RWPE1 (cell line): Measurements from ENCODE around the gene MBNL2.

ENCODE experiments used
- CTCF ChIA-PET: fragments of 350-600 bp; sonication (Branson Sonifier 250); formaldehyde crosslinking; extraction: SDS; loops from one replicate; lab custom pipeline; 2021; lab: Yijun Ruan, JAX
- POLR2A ChIA-PET: fragments of 400-600 bp; formaldehyde crosslinking; extraction: SDS; loops from one replicate; lab custom pipeline; 2020; ENCODE audit warnings: antibody characterized with exemption; ENCODE audit not compliant: low non-redundant PET; lab: Yijun Ruan, JAX
- DNase-seq: peaks from one replicate; pipeline ENCODE4 v3.0.0; 2012; ENCODE audit warnings: low spot score
- H3K27ac ChIP-seq: fragments of 450-650 bp; 2 replicates; pipeline ENCODE4 v1.5.1; 2017
- TF ChIP-seq, protein P1 (sequence below): fragments of 450-650 bp; conservative IDR thresholded peaks from 2 replicates; pipeline ENCODE4 v1.5.1; 2017; ENCODE audit warnings: low read depth, mild to moderate bottlenecking

Gene MBNL2

DNA sequence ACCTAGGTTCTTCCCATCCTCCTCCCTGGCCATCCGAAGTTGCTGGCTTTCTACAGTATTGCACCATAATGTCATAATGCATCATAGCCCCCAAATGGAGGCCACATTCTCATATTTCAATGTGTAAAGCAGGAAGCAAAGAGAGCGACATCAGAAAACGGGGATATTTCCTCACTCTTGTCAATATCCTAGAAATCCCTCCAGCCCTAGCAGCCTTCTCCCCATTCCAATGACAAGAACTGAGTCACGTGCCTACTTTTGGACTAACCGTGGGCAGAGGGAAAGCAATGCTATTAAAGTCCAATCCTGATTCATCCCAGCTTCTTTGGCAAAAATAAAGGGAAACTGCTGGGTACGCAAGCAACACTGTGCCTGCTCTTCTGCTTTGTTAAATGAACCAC is 207.5 kb downstream of the MBNL2 start:
- ChIA-PET CTCF (no interaction called here), POLR2A (no interaction called here)
- no peak overlapping the region for H3K27ac ChIP-seq
- no peak for DNase-seq
- TF ChIP-seq, protein P1, sequence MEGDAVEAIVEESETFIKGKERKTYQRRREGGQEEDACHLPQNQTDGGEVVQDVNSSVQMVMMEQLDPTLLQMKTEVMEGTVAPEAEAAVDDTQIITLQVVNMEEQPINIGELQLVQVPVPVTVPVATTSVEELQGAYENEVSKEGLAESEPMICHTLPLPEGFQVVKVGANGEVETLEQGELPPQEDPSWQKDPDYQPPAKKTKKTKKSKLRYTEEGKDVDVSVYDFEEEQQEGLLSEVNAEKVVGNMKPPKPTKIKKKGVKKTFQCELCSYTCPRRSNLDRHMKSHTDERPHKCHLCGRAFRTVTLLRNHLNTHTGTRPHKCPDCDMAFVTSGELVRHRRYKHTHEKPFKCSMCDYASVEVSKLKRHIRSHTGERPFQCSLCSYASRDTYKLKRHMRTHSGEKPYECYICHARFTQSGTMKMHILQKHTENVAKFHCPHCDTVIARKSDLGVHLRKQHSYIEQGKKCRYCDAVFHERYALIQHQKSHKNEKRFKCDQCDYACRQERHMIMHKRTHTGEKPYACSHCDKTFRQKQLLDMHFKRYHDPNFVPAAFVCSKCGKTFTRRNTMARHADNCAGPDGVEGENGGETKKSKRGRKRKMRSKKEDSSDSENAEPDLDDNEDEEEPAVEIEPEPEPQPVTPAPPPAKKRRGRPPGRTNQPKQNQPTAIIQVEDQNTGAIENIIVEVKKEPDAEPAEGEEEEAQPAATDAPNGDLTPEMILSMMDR: no peak

DNA sequence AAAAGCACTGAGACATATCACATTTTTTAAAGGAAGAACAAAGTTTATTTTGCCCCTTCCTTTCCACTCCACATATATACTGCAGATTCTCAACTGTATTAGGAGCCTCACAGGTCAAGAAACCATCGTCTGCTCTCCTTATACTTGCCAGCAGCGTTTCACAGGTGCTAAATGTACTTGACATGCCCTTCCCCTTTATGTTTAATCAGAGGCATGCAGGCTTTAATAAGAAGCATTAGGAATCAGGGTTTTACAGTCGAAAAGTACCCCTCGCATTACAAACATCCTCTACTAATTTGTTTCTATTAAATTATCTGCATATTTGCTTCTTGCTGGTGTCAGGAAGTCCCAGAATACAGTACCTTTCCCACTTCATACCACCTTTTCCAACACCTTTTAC is 208.2 kb downstream of the MBNL2 start:
- TF ChIP-seq, protein P1: no peak
- H3K27ac ChIP-seq: no peak overlapping the region
- POLR2A ChIA-PET: no interaction called here
- CTCF ChIA-PET: interaction anchor here (0.6 kb wide), 1 partner anchor 61 kb away, joined by 3 read pairs; no protein-coding TSS in a partner anchor
- no peak for DNase-seq

GRCh38 chr13:97431171-97431764 is 209.1 kb downstream of the MBNL2 start:
- POLR2A ChIA-PET: no interaction called here
- H3K27ac ChIP-seq: no peak overlapping the region
- CTCF ChIA-PET: no interaction called here
- TF ChIP-seq, protein P1: no peak
- DNase-seq: no peak

DNA sequence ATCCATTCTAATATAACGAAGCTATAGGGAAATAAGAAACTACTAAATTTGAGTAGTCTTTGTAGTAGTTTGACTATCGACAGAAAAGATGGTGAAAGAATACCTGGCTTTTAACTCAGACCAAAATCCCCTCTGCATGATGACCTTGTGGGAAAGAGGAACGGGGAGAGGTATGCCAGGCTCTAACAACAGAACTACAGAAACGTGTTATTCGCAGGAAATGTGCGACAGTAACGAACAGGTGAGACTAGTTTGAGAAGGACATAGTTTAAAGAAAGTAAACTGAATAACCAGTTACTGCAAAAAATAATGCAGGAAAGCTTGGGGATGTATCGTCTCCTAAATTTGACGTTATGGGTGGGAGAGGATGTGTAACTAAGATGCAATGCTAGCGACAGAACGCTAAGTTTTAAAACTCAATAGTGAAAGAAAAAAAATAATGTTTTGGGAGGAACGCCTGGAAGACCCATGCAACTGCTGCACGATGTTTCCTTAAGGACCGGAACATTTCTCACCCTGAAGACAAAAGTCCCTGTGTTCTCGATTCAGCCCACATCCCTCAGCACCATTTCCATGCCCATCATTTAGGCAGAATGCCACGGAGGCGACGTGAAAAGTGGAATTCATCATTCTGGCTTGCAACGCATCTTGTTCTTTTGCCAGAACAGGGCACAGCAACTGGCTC is 210.2 kb downstream of the MBNL2 start:
- POLR2A ChIA-PET: interaction anchor here (0.9 to 1.0 kb wide), 2 partner anchors 74 to 210 kb away, joined by 3 to 5 read pairs; partner anchors contain the start of gene MBNL2
- peak overlapping the region; percentile 99 for H3K27ac ChIP-seq
- CTCF ChIA-PET: no interaction called here
- TF ChIP-seq, protein P1: no peak
- DNase-seq: no peak

DNA sequence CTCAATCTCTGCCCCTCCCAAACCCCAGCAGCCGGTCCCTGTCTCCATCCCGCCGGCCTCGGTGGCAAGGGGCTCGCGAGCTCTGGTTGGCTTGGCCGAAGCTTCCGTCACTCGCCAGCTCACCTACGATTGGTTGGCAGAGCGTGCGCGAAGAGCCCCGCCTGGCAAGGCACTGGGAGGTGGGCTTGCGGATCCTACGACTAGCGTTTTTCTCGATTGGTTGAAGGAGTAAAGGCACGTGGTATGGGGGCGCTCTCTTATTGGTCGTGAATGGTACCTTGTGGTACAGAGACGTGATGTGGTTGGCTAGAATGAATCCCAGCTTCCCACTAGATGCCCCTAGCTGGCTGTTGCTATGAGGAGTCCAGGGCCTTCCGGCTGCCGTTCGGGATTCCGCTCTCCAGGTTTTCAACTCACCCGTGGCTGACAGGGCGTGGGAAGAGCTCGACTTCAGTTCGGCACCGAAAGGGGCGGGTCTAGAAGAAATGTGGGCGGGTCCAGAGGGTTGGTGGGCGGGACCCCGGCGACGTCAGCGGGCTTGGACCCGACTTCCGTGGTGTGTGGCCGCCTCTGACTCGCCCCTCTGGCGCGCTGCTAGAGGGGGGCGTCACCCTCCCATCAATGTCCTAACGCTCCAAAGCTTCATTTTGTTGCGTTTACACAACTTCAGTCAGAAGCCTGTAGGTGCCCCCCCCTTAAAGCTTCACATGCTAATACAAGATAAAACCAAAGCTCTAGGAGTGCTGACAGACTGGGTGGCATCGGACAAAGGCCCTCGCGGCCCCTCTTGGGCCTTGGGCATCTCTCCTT is 211.0 kb downstream of the MBNL2 start:
- CTCF ChIA-PET: no interaction called here
- peak overlapping the region; percentile 99 for H3K27ac ChIP-seq
- TF ChIP-seq, protein P1: no peak
- POLR2A ChIA-PET: interaction anchor here (0.6 to 1.0 kb wide), 4 partner anchors 60 to 211 kb away, joined by 3 to 5 read pairs (median 3); partner anchors contain the start of gene MBNL2
- peak; percentile 94 for DNase-seq

DNA sequence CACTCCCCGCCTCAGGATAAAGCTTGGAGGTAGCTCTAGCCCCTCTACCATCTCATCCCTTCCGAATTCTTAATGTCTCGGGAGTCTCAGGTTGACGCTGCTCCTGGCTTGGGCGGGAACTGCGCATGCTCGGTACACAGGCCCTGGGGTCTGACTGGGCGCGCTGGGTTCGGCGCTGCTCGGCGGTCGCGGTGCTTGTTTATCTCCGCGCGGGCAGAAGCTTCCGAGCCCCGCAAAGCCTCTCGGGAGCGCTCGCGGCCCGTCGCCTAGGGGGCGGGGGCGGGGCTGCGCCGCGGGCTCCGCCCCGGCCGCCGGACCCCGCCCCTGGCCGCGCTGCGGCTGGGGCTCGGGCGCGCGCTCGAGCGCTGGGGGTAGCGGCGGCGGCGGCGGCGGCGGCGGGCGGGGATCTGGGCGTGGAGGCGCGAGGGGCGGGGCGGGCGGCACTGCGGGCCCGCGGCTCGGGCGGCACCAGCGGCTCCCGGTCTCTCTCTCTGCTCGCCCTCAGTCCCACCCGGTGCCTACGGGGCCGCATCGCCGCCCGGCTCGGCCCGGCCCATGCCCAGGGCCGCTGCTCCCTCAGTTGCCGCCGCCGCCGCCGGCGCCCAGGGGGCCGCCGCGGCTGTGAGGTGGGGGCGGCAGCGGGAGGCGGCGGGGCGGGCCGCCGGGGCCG is 211.7 kb downstream of the MBNL2 start, which contains the start of gene RAP2A:
RAP2A (plus strand) TSS at position 443 of the 670 bp plus-strand sequence. CDS start 302 bp downstream, outside the sequence.
- peak; percentile 78 for DNase-seq
- ChIA-PET CTCF (no interaction called here), POLR2A (interaction anchor here (0.6 to 0.9 kb wide), 4 partner anchors 56 to 212 kb away, joined by 3 to 5 read pairs (median 3); partner anchors contain the start of gene MBNL2)
- TF ChIP-seq, protein P1: no peak
- peak within 1 kb of the TSS; percentile 99 for H3K27ac ChIP-seq
